ENCODE measurements around the gene EVPL. TPM values are rescaled to one million over a fixed set of nuclear protein-coding genes. Genes with fewer than 3 reads are reported as not detected.
A peak's percentile ranks its signal among the peaks of the same experiment; 100 is the strongest.
"Not testable (repeated sequence)": the region's sequence is repeated elsewhere in the genome, so short reads cannot be mapped to it uniquely, and the experiment has no call there.

The EVPL gene
- total RNA-seq = under 1 TPM; 0.34 to 0.47 TPM

- ChIA-PET POLR2A (no interaction called here), CTCF (no interaction called here)
- H3K9me3 Mint-ChIP-seq (ENCODE audit: insufficient read depth) = no peaks in the 10 kb centered on the region
- H3K4me3 Mint-ChIP-seq = no peak within 1 kb of the TSS
- H3K27me3 Mint-ChIP-seq (ENCODE audit: low read depth) = no peaks in the 10 kb centered on the region
- H3K27ac Mint-ChIP-seq = no peak within 1 kb of the TSS
- H3K36me3 Mint-ChIP-seq (ENCODE audit: low read depth) = peaks cover 2% of the 10 kb centered on the region
- peaks cover 22% of the 10 kb centered on the region for H3K4me1 Mint-ChIP-seq (ENCODE audit: low read depth)
- DNase-seq (no peak), ATAC-seq (no peak)
Observed at GRCh38 chr17:76027159-76027839, at the start of gene EVPL. Gene EVPL (minus strand): TSS chr17:76027306. CDS start chr17:76027198, 108 bp downstream.

GRCh38 chr17:76076146-76076764, 49.1 kb upstream of the EVPL start:
- peaks cover 5% of the 10 kb centered on the region for H3K36me3 Mint-ChIP-seq (ENCODE audit: low read depth)
- no peaks in the 10 kb centered on the region for H3K9me3 Mint-ChIP-seq (ENCODE audit: insufficient read depth)
- POLR2A ChIA-PET = interaction anchor here (0.9 to 1.3 kb wide), 2 partner anchors 28 to 65 kb away, joined by 3 to 4 read pairs; partner anchors contain the start of gene EXOC7
- H3K4me1 Mint-ChIP-seq (ENCODE audit: low read depth) = peaks cover 37% of the 10 kb centered on the region
- DNase-seq (no peak), ATAC-seq (no peak)
- H3K27ac Mint-ChIP-seq = no peak overlapping the region
- CTCF ChIA-PET = interaction anchor here (1.0 to 2.1 kb wide), 3 partner anchors 62 to 322 kb away, joined by 3 to 7 read pairs (median 5); no protein-coding TSS in a partner anchor
- H3K27me3 Mint-ChIP-seq (ENCODE audit: low read depth) = peaks cover 54% of the 10 kb centered on the region
- H3K4me3 Mint-ChIP-seq = peak overlapping the region; percentile 67

GRCh38 chr17:76075364-76076145, 48.4 kb upstream of the EVPL start:
- Mint-ChIP-seq H3K36me3 (ENCODE audit: low read depth) (peaks cover 8% of the 10 kb centered on the region), H3K9me3 (ENCODE audit: insufficient read depth) (no peaks in the 10 kb centered on the region), H3K27ac (no peak overlapping the region), H3K27me3 (ENCODE audit: low read depth) (peaks cover 54% of the 10 kb centered on the region), H3K4me3 (no peak overlapping the region), H3K4me1 (ENCODE audit: low read depth) (peaks cover 43% of the 10 kb centered on the region)
- no peak for ATAC-seq
- DNase-seq = no peak
- POLR2A ChIA-PET = interaction anchor here (1.0 to 1.3 kb wide), 2 partner anchors 28 to 196 kb away, joined by 3 to 4 read pairs; partner anchors contain the start of gene EXOC7
- CTCF ChIA-PET = interaction anchor here (2.0 kb wide), 1 partner anchor 61 kb away, joined by 6 read pairs; no protein-coding TSS in a partner anchor

GRCh38 chr17:76074390-76075363, 47.6 kb upstream of the EVPL start, which contains the start of gene GALR2:
Gene GALR2 (plus strand): TSS chr17:76074781. CDS start chr17:76074884, 103 bp downstream.
- Mint-ChIP-seq H3K4me1 (ENCODE audit: low read depth) (peaks cover 50% of the 10 kb centered on the region), H3K36me3 (ENCODE audit: low read depth) (peaks cover 9% of the 10 kb centered on the region), H3K9me3 (ENCODE audit: insufficient read depth) (no peaks in the 10 kb centered on the region), H3K27me3 (ENCODE audit: low read depth) (peaks cover 53% of the 10 kb centered on the region), H3K27ac (no peak within 1 kb of the TSS), H3K4me3 (no peak within 1 kb of the TSS)
- DNase-seq = no peak
- ChIA-PET CTCF (interaction anchor here (2.0 kb wide), 1 partner anchor 60 kb away, joined by 6 read pairs; no protein-coding TSS in a partner anchor), POLR2A (interaction anchor here (1.0 kb wide), 1 partner anchor 197 kb away, joined by 3 read pairs; no protein-coding TSS in a partner anchor)
- ATAC-seq = no peak

- Mint-ChIP-seq H3K4me1 (ENCODE audit: low read depth) (peaks cover 46% of the 10 kb centered on the region), H3K4me3 (peak within 1 kb of the TSS; percentile 96), H3K36me3 (ENCODE audit: low read depth) (peaks cover 19% of the 10 kb centered on the region), H3K9me3 (ENCODE audit: insufficient read depth) (no peaks in the 10 kb centered on the region), H3K27me3 (ENCODE audit: low read depth) (peaks cover 33% of the 10 kb centered on the region), H3K27ac (peak within 1 kb of the TSS; percentile 91)
- ChIA-PET CTCF (interaction anchor here (1.0 to 2.1 kb wide), 5 partner anchors 7 to 325 kb away, joined by 3 to 19 read pairs (median 5); no protein-coding TSS in a partner anchor), POLR2A (interaction anchor here (0.9 to 1.0 kb wide), 4 partner anchors 39 to 281 kb away, joined by 3 to 6 read pairs (median 4); partner anchors contain the start of gene PRPSAP1)
- DNase-seq (peak; percentile 89), ATAC-seq (peak; percentile 97)
Observed at GRCh38 chr17:76072148-76072858, 45.2 kb upstream of the EVPL start, which contains the start of gene SRP68. Gene SRP68 (minus strand): TSS chr17:76072517. CDS start chr17:76072491, 26 bp downstream.

GRCh38 chr17:76071531-76072147, 44.5 kb upstream of the EVPL start:
- H3K27me3 Mint-ChIP-seq (ENCODE audit: low read depth) = peaks cover 26% of the 10 kb centered on the region
- peak; percentile 5 for ATAC-seq
- no peak for DNase-seq
- ChIA-PET CTCF (interaction anchor here (0.8 to 2.1 kb wide), 6 partner anchors 8 to 326 kb away, joined by 3 to 19 read pairs (median 5); no protein-coding TSS in a partner anchor), POLR2A (interaction anchor here (0.6 to 1.0 kb wide), 5 partner anchors 39 to 282 kb away, joined by 3 to 6 read pairs (median 3); partner anchors contain the start of gene PRPSAP1)
- H3K4me3 Mint-ChIP-seq = peak overlapping the region; percentile 96
- peaks cover 41% of the 10 kb centered on the region for H3K4me1 Mint-ChIP-seq (ENCODE audit: low read depth)
- peaks cover 22% of the 10 kb centered on the region for H3K36me3 Mint-ChIP-seq (ENCODE audit: low read depth)
- H3K9me3 Mint-ChIP-seq (ENCODE audit: insufficient read depth) = no peaks in the 10 kb centered on the region
- peak overlapping the region; percentile 91 for H3K27ac Mint-ChIP-seq

- H3K27me3 Mint-ChIP-seq (ENCODE audit: low read depth) = no peaks in the 10 kb centered on the region
- ATAC-seq = no peak
- peaks cover 53% of the 10 kb centered on the region for H3K36me3 Mint-ChIP-seq (ENCODE audit: low read depth)
- H3K9me3 Mint-ChIP-seq (ENCODE audit: insufficient read depth) = no peaks in the 10 kb centered on the region
- peaks cover 18% of the 10 kb centered on the region for H3K4me1 Mint-ChIP-seq (ENCODE audit: low read depth)
- no peak for DNase-seq
- H3K27ac Mint-ChIP-seq = no peak overlapping the region
- ChIA-PET CTCF (interaction anchor here (0.8 to 3.7 kb wide), 3 partner anchors 32 to 60 kb away, joined by 3 to 30 read pairs (median 4); no protein-coding TSS in a partner anchor), POLR2A (interaction anchor here (0.9 to 1.5 kb wide), 2 partner anchors 8 to 16 kb away, joined by 4 to 5 read pairs; no protein-coding TSS in a partner anchor)
- H3K4me3 Mint-ChIP-seq = no peak overlapping the region
Observed at GRCh38 chr17:76065775-76066174, 38.7 kb upstream of the EVPL start.

GRCh38 chr17:76063875-76064546, 36.9 kb upstream of the EVPL start:
- H3K36me3 Mint-ChIP-seq (ENCODE audit: low read depth) = peaks cover 59% of the 10 kb centered on the region
- H3K4me3 Mint-ChIP-seq = no peak overlapping the region
- H3K27me3 Mint-ChIP-seq (ENCODE audit: low read depth) = no peaks in the 10 kb centered on the region
- POLR2A ChIA-PET = interaction anchor here (1.0 kb wide), 1 partner anchor 39 kb away, joined by 3 read pairs; the partner anchor contains the start of gene EXOC7
- no peak for ATAC-seq
- CTCF ChIA-PET = interaction anchor here (0.7 to 3.7 kb wide), 11 partner anchors 17 to 850 kb away, joined by 3 to 30 read pairs (median 4); partner anchors contain the start of genes CDK3 and MRPL38
- DNase-seq = no peak
- H3K4me1 Mint-ChIP-seq (ENCODE audit: low read depth) = peaks cover 9% of the 10 kb centered on the region
- peak overlapping the region; percentile 26 for H3K27ac Mint-ChIP-seq
- no peaks in the 10 kb centered on the region for H3K9me3 Mint-ChIP-seq (ENCODE audit: insufficient read depth)

- POLR2A ChIA-PET; H3K4me3 Mint-ChIP-seq; H3K27ac Mint-ChIP-seq; H3K4me1 Mint-ChIP-seq (ENCODE audit: low read depth); DNase-seq; H3K27me3 Mint-ChIP-seq (ENCODE audit: low read depth); H3K9me3 Mint-ChIP-seq (ENCODE audit: insufficient read depth); ATAC-seq: not testable (repeated sequence)
- H3K36me3 Mint-ChIP-seq (ENCODE audit: low read depth) = peaks cover 52% of the 10 kb centered on the region
- CTCF ChIA-PET = interaction anchor here (1.4 to 2.6 kb wide), 2 partner anchors 29 to 44 kb away, joined by 4 to 25 read pairs; no protein-coding TSS in a partner anchor
Observed at GRCh38 chr17:76058264-76058663, 31.2 kb upstream of the EVPL start.

Measured in activated CD8-positive, alpha-beta T cell treated with anti-CD3 and anti-CD28 coated beads, Interleukin-2, amount 10 ng/mL, durations not matched to agents 7 days and 5 days (primary cell).